ENCODE data around the gene HOXD10.

The HOXD10 gene

GRCh38 chr2:176155356-176156044 is 38.9 kb downstream of the HOXD10 start:
- no peak overlapping the region for H3K4me3 ChIP-seq (replicated peaks; ENCODE audit: low read depth, low read length)
- H3K36me3 ChIP-seq (ENCODE audit: control insufficient read depth, insufficient read depth, low read length): no peaks in the 10 kb centered on the region
- DNase-seq (ENCODE audit: extremely low read depth, insufficient read length): no peak
- H3K27me3 ChIP-seq (replicated peaks; ENCODE audit: control insufficient read depth, insufficient read depth, low read length): peaks cover 1% of the 10 kb centered on the region; the same call in 1 of the 2 replicates
- no peak for TF ChIP-seq CTCF (IDR thresholded peaks at IDR 0.05; ENCODE audit: insufficient read depth, low read length, poor library complexity, severe bottlenecking)

- no peak overlapping the region for H3K4me3 ChIP-seq (replicated peaks; ENCODE audit: low read depth, low read length)
- no peaks in the 10 kb centered on the region for H3K36me3 ChIP-seq (ENCODE audit: control insufficient read depth, insufficient read depth, low read length)
- DNase-seq (ENCODE audit: extremely low read depth, insufficient read length): no peak
- no peak for TF ChIP-seq CTCF (IDR thresholded peaks at IDR 0.05; ENCODE audit: insufficient read depth, low read length, poor library complexity, severe bottlenecking)
- no peaks in the 10 kb centered on the region; the same call in 1 of the 2 replicates for H3K27me3 ChIP-seq (replicated peaks; ENCODE audit: control insufficient read depth, insufficient read depth, low read length)
Measured at GRCh38 chr2:176156301-176156806, 39.8 kb downstream of the HOXD10 start.

DNA sequence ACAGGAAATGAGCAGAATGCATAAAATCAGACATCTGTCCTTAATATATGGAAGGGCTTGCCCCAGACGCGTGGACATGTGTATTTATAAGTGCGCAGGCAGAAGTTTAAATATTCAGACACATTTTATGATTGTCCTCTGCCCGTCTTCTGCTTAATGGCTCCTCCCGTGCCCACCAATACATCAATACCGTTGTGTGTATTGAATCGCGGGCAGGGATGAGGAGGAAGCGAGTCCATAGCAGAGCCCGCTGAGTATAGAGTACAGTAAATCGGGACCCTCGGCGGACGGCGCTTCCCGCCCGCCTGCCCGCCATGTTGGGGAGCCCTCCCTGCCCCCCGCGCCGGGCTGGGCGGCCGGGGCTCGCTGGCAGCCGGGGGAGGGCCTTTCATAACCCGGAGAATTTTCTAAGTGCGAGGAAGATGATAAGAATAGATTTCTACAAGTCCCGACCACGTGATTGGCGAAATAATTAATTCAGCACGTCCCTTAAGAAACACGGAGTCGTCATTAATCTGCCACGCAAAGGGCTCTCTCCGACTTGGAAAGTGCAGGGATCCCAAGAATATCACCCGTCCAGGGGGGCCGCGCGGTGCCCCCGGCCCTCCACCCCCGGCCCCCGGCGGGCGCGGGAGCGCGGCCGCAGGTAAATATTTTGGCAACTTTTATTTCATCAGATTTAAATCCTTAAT is 40.4 kb downstream of the HOXD10 start, which contains the start of gene HOXD3:
HOXD3 (plus strand) TSS at position 501 of the 692 bp plus-strand sequence. CDS start 11,808 bp downstream, outside the sequence.
- no peak within 1 kb of the TSS for H3K4me3 ChIP-seq (replicated peaks; ENCODE audit: low read depth, low read length)
- no peak for TF ChIP-seq CTCF (IDR thresholded peaks at IDR 0.05; ENCODE audit: insufficient read depth, low read length, poor library complexity, severe bottlenecking)
- H3K36me3 ChIP-seq (ENCODE audit: control insufficient read depth, insufficient read depth, low read length): no peaks in the 10 kb centered on the region

DNA sequence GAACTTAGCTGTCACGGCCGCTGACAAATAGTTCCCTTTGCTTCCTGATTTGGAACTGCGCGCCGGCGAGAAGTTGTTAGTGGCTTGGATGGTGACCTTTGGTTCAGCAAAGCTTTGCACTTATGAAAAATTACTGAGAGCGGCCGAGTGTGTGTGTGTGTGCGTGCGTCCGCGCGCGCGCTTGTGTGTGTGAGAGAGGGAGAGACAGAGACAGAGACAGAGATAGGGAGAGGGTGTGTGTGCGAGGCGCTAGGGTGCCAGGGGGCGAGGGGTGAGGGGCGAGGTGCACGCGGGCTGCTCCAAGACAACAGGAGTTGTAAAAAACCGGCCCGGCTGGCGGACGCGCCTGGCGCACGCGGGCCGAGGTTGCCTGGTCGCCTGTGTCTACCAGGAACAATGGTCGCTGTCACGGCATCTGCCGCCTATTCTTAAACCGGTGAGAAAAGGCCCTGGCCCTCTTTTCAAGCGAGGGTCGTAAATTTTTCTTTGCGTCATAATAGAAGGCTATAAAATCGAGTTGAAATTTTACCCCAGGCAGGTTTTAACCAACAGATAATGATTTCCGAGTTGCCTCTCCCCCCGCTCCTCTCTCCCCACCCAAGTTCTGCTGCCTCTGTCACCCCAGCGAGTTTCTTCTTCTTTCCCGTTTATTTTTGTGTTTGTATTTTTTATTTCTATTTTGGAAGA is 41.1 kb downstream of the HOXD10 start:
- Histone ChIP-seq H3K27me3 (replicated peaks; ENCODE audit: control insufficient read depth, insufficient read depth, low read length) (peaks cover 1% of the 10 kb centered on the region; the same call in 1 of the 2 replicates), H3K4me3 (replicated peaks; ENCODE audit: low read depth, low read length) (no peak overlapping the region), H3K36me3 (ENCODE audit: control insufficient read depth, insufficient read depth, low read length) (no peaks in the 10 kb centered on the region)
- TF ChIP-seq CTCF (IDR thresholded peaks at IDR 0.05; ENCODE audit: insufficient read depth, low read length, poor library complexity, severe bottlenecking): no peak
- DNase-seq (ENCODE audit: extremely low read depth, insufficient read length): no peak

More for the DNA sequence above, 40.4 kb downstream of the HOXD10 start, which contains the start of gene HOXD3:
- no peak for DNase-seq (ENCODE audit: extremely low read depth, insufficient read length)
- H3K27me3 ChIP-seq (replicated peaks; ENCODE audit: control insufficient read depth, insufficient read depth, low read length): no peaks in the 10 kb centered on the region; the same call in 1 of the 2 replicates

GRCh38 chr2:176158186-176158591 is 41.6 kb downstream of the HOXD10 start:
- no peaks in the 10 kb centered on the region for H3K36me3 ChIP-seq (ENCODE audit: control insufficient read depth, insufficient read depth, low read length)
- DNase-seq (ENCODE audit: extremely low read depth, insufficient read length): no peak
- peaks cover 1% of the 10 kb centered on the region; the same call in 1 of the 2 replicates for H3K27me3 ChIP-seq (replicated peaks; ENCODE audit: control insufficient read depth, insufficient read depth, low read length)
- TF ChIP-seq CTCF (IDR thresholded peaks at IDR 0.05; ENCODE audit: insufficient read depth, low read length, poor library complexity, severe bottlenecking): no peak
- no peak overlapping the region for H3K4me3 ChIP-seq (replicated peaks; ENCODE audit: low read depth, low read length)

Data from GM06990 (cell line).